Measurements from ENCODE around the gene SSPN.

SSPN gene

DNA sequence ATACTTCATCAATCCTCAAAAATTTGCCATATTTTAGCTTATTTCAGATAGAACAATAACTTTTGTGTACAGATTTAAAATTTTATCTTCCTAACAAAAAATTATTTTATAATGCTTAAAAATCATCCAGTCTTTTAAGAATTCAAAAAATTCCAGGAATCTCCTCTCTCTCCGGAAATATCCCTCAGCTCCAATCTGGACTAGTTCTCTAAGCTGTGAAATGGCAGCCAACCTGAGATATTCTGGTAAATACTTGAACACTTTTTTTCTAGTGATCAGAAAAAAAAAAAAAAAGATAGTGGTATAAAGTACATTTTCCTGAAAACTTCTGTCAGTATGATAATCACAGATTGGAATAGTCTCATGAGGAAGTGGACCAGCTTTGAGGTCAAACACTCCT is 57.6 kb downstream of the SSPN start:
- DNase-seq (ENCODE audit: extremely low spot score, insufficient read length, low read depth) (no peak), FAIRE-seq (no peak)

DNA sequence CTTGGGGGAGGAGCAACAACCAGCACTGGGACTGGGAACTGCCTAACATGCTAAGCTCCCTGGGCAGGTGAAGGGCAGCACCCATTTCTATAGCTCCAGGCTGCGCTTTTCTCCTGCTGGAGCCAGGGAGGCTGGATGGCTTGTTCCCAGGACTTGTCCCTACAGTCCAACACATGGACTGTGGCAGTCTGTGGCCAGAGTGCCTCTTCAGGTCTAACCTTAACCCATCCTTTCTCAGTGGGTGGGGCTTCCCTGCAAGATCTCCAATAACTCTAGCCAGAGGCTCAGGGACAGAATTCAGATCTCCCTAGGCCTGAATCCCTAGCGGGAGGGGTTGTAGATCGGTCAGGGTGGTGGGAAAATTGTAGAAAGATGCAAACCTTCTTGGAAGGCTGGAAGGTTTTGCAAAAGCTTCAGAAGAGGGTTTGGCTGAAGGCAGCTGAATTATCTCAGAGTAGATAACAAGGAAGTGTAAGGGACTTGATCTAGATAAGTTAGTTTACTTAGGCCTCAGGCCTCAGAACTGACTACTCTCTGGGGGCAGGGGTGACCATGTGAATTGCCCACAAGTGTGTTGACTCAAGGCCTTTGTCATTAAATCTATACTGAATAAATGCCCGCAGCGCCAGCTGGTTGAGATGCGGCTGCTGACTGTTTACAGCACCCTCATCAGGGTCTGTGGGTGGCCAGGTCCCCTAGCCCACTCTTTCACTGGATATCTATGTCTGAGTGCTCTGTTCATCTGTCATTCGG is 60.7 kb downstream of the SSPN start:
- no peak for DNase-seq (ENCODE audit: extremely low spot score, insufficient read length, low read depth)
- no peak for FAIRE-seq

DNA sequence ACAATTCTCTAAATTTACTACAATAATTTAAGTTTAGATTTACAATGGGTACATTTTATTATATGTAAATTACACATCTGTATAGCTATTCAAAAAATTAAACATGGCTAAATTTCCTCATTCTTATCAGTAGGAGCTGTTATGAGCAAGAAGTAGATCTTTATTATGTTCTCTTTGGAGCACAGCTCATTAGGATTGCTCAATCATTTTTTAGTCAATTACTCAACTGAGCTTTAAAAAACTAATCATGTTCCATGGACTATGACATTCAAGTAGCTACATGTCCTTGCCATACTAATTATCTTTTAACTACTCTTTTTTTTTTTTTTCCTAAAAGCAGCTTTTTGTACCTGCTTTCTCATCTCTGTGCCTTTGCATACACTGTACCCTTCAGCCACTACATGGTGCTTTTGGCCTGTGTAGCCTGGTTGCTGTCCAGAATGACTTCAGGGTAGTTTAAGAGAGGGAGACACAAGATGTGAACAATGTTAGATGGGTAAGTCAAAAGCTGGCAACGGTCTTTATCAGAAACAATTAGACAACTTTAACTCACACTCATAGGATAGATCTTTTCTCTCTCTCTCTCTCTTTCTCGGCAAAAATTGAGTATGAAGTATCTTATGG is 69.0 kb downstream of the SSPN start:
- DNase-seq (ENCODE audit: extremely low spot score, insufficient read length, low read depth) (no peak), FAIRE-seq (no peak)

DNA sequence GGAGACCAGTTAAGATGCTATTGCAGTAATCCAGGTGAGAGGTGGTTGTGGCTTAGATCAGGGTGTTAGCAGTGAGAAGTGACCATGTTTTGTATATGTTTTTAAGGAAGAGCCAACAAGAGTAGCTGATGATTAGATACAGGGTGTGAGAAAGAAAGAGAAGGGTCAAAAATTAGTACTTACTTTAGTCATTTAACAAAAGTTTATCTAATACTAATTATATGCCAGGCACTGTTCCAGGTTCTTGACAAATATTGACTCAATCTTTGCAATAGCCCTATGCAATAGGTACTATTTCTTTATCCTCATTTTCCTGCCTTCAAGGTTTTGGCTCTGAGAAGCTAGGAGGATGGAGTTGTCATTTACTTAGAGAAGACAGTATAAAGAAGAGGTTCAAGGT is 70.2 kb downstream of the SSPN start:
- DNase-seq (ENCODE audit: extremely low spot score, insufficient read length, low read depth): no peak

DNA sequence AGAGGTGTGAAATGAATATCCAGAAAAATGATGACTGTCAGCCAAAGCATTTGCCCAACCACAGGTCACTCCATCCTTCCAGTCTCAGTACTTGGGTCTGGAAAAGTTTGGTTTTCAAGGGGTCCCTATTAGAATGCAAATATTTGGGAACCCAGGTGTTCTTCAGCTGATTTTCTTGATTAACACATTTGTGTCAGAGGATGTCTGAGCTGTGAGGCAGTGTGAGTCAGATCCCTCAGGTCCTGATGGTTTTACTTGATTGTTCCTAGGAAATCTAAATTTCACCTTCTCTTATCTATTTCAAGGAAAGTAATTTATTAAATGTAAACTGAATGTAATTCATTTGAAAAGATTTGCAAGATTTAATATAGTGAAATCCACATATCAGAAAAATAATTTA is 71.5 kb downstream of the SSPN start:
- FAIRE-seq (no peak), DNase-seq (ENCODE audit: extremely low spot score, insufficient read length, low read depth) (no peak)

More for the DNA sequence above, 70.2 kb downstream of the SSPN start:
- no peak for FAIRE-seq

DNA sequence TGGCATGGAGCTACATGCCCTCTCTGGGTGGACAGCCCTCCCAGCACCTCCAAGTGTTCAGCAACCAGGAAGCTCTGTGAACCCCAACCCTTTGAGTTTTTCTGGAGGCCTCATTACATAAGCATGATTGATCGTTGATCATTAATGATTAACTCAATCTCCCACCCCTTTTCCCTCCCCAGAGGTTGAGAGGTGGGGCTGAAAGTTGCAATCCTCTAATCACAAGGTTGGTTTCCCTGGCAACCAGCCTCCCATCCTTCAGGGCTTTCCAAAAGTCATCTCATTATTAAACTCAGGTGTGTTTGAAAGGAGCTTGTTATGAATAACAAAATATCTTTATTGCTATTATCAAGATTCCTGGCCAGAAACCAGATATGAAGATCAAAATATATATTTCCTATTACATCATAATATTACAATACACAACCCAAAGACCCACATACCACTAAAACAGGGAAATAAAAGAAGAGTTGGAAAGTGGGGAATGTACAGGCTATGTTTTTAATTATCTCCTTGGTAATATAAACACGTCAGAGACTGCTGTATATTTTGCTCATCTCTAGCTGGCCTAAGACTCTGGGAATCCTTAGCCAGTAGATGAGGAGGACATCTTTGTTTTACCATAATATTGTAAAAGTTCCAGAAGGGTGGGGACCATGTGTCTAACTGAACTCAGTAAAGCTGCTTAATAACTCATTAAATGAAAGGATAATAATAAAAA is 73.6 kb downstream of the SSPN start:
- no peak for FAIRE-seq

DNA sequence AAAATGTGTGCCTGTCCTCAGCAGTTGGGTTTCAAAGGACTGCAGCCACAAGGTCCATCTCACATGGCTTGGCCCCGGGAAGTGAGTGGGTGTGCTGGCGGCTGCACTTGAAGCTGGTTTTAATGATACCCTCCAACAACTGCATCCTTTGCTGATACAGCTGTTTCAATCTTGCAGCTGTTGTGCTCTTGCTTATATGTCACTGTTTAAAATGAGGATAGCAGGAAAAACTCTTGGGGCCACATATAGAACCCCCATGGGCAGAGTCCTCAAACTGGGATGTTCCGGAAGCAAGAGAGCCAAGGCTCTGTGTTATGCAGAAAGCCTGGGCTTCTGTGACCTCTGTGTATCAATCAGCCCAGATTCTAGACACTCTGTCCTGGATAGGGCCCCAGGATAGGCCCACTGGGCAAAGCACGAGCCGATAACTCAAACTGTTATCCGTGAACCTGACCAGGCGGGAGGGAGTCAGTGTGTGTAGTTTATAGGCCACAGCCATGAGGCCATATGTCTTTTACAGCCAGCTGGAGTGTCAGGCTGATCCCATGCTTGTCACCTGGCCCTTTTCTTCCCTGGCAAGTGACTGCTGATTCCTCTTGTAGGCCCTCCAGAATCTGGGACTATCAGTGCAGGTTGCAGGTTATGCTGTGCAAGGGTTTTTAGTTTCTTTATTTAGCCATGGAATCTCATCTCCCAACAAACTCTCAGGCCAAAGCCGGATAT is 74.3 kb downstream of the SSPN start:
- FAIRE-seq: no peak
- DNase-seq (ENCODE audit: extremely low spot score, insufficient read length, low read depth): no peak

More for the DNA sequence above, 73.6 kb downstream of the SSPN start:
- DNase-seq (ENCODE audit: extremely low spot score, insufficient read length, low read depth): no peak

DNA sequence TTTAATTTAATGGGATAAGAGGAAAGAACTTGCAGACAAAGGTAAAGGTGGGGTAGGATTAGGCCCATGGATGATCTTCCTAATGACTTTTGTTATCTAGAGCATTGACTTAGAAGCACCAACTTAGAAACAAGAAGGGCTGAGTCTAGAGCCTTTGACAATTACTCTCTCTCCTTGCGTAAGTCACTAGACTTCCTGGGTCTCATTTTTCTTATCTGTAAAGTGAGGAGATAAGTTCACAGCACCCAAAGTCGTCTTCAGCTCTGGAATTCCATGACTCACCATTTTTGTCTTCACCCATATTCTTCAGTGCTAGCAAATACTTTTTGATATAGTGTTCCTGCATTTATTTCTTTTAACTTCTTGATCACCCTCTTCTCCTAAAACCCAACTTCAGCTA is 75.7 kb downstream of the SSPN start:
- DNase-seq (ENCODE audit: extremely low spot score, insufficient read length, low read depth) (no peak), FAIRE-seq (no peak)

DNA sequence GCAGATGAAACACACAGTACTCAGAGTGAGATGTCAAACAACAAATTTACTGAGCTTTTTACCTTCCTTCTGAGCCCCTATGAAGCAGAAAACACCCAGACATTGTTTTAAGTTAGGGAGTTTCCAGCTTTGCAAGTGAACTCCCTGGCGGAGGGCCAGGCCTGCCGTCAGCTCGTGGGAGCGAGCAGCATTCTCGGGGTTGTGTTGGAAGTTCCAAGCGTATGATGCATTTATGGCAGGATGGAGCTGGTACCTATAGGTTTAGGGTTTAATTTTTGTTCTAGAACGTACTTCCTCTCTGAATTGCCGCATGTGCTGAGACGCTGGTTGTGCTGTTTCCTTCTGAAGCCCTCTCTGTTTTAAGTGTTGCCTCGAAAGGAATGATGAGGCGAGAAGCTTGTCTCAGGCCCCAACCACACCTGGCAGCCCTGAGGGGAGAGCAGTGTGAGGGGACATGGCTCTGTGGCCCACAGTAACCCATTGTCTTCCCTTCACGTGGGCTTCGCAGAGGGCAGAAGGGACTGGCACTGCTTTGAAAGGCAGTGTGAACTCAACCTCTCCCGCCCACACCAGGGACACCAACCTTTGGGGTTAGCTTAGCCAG is 76.6 kb downstream of the SSPN start:
- no peak for DNase-seq (ENCODE audit: extremely low spot score, insufficient read length, low read depth)
- FAIRE-seq: peak; percentile 63

DNA sequence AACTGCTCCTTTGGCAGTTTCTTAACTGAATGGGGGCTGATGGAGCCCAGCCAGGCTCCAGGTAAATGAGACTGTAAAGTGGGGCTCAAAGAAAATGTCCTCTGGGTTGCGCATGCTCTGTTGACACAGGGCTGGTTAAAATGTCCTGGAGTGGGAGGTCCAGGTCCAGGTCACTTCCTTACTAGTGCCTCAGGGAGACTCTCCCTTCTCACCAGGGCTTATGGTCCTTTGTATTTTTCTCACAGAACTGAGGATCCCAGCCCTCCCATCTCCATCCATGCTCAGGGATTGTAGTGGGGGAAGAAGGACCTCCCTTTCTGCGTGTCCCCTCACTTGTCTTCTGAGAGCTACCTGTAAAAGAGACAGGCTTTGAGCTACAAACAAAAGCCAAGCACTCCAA is 77.5 kb downstream of the SSPN start:
- FAIRE-seq: no peak
- DNase-seq (ENCODE audit: extremely low spot score, insufficient read length, low read depth): no peak

DNA sequence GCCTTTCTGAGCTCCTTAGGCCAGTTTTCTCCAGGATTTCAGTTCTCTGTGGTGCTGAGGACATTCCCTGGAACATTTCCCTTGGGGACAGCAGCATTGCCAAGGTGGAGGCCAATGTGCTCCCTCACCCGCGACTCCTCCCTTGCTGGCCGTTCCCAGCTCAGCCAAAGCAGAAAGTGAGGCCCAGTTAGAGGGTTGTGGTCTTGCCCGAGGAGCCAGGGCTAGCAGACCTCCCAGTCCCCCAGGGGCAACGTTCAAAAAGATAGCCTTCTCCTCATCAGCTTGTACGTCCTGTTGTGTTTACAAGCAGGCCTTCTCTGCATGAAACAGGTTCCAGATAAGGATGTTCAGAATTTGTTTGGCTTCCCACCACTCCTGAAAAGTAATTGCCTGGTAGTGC is 78.4 kb downstream of the SSPN start:
- no peak for FAIRE-seq
- DNase-seq (ENCODE audit: extremely low spot score, insufficient read length, low read depth): no peak

DNA sequence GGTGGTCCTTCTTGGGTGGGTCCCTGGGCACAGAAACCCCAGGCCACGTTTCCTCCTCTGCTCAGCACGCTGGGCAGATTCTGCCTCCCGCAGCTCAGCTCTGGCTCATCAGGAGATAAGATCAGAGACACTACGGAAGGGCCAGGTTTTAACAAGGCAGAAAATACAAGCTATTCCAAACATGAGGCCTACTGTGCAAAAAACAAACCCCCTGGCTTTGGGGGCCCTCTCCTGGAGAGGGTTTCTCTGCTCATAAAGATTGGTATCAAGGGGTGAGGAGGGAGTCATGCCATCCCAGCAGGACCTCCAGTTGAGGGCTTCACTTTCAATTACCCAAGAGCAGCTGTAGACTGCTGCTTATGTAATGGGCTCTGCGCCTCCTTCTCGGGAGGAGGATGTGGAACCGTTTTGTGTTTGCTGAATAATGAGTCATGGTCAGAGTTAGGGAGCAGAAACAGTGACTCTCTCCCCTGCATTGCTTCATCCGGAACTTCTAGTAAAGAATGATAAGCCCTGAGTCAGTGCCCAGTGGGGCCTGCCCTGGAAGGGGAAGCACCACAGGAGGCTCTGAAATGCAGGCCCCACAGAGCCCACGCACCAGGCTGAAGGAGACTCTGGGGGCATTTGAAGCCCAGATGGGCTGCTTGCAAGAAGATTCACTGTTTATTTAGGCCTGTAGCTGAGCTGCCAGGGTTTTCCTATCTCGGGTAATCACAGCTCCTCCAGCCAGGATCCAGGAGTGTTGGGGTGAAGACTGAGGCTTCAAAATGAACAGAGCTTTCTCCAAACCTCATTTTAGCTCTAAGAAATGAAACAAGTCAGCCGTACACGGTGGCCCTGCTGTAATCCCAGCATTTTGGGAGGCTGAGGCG is 79.3 kb downstream of the SSPN start:
- DNase-seq (ENCODE audit: extremely low spot score, insufficient read length, low read depth) (peak; percentile 51), FAIRE-seq (peak; percentile 91)

DNA sequence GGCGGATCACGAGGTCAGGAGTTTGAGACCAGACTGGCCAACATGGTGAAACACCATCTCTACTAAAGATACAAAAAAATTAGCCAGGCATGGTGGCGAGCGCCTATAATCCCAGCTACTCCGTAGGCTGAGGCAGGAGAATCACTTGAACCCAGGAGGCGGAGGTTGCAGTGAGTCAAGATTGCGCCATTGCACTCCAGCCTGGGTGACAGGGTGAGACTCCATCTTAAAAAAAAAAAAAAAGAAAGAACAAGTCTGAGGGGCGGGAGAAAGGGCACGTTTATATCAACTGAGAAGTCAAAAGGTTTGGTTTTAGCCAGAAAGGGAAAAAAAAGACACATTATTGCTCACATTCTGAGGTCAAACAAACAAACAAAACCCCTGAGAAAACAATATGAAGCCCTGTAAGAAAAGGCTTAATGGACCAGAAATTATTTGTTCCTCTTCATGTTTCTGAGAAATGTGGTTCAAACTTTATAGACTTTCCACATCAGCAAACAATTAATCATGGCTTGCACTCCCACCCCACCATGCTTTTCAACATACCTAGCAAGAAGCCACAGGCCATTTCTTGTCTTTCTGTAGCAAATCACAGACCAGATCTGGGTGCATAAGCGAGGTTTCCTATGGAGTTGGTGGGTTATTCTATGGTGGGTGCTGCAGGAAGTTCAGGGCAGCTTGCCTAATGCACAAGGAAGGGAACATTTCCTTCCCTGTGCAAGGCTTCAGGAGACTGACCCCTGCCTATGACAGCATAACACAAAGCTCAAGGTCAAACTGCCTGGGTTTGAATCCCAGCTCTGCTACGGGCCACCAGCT is 80.1 kb downstream of the SSPN start:
- DNase-seq (ENCODE audit: extremely low spot score, insufficient read length, low read depth) (no peak), FAIRE-seq (no peak)

DNA sequence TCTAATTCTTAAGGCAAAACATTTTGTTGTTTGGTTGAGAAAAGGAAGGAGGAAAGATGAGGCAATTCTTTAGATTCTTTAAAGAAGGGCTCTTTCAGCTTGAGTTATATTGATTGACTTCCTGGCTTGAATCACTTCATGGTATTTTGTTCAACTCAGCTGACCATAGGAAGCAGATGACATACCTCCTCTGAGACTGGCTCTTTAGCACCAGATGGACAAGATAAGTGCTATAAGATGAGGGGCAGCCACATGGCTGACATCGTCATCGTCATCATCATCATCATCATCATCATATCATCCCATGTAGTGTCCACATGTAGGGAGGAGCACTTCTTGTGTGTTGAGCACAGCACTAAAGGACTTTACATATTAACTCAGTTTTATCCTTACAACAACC is 81.3 kb downstream of the SSPN start:
- DNase-seq (ENCODE audit: extremely low spot score, insufficient read length, low read depth) (no peak), FAIRE-seq (no peak)

DNA sequence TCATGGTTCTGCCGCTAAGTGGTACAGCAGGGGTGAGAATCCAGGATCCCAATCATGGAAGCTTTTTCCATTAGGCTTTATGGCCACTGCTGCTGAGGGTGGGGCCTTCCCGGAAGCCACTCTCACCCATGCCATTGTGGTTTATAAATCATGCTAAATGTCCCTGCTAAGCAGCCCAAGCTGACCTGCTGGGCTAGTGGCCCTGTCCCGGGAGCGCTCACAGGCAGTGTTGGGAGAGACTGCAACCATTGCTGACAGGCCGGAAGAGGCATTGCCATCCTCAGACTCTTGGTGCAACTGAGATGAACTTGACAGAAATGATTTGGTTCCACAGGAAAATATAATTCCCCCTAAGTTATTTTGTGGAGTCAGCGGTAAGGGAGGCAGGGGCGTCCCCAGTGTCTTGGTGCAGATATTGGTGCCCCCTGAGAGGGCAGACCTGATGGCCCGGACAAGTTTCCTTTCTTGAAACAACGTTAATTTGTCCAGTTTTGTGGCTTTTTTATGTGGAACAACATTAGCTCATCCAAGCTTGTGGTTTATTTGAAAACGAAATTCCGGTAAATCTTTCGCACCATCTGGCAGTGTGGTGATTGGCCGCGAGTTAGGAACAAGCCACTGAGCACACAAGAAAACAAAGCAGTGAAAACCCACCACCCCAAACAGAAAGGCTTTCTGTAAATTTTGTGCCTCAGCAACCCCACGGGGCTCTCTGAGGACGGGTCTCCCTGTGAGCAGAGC is 82.3 kb downstream of the SSPN start:
- FAIRE-seq (no peak), DNase-seq (ENCODE audit: extremely low spot score, insufficient read length, low read depth) (no peak)

DNA sequence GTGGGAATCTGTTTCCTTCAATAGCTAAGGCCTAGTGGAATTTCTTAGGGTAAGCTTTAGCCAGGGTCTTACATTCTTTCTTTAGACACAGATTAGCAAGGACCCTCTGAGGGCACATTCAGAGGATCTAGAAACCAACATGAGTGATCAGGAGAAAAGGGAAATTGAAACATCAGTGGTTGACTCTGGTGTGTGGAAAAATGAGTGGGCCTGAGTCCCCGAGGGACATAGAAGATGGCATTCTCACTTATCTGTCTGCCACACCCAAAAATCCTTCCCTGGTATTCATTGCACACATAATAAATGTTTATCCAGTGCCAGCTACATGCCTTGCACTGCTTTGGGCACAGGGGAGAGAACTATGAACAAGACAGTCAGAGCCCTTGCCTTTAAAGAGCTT is 82.9 kb downstream of the SSPN start:
- DNase-seq (ENCODE audit: extremely low spot score, insufficient read length, low read depth) (no peak), FAIRE-seq (no peak)

DNA sequence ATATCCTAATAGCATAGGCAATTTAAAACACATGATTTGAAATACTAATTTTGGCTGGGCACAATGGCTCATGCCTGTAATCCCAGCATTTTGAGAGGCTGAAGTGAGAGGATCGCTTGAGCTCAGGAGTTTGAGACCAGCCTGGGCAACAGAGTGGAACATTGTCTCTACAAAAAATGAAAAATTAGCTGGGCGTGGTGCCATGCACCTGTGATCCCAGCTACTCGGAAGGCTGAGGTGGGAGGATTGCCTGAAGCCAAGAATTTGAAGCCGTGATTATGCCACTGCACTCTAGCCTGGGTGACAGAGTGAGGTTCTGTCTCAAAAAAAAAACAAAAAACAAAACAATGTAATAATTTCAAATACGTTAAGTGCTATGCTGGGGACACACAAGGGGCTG is 83.3 kb downstream of the SSPN start:
- FAIRE-seq (no peak), DNase-seq (ENCODE audit: extremely low spot score, insufficient read length, low read depth) (no peak)

DNA sequence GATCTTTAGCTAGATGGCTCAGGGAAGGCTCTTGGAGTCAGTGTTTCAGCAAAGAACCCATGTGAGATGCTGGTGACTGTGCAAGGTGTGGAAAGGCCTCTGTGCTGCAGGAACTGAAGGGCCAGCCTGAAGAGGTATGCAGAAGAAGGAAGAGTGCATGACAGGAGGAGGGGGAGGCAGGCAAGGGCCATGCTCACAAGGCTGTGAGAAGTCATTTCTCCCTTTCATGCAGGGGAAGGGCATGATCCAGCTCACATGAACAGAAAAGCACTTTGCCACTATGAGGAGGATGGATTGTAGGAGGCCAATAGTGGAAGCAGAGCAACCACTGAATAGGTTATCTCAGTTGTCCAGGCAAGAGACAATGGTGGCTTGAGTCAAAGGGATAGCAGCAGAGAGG is 83.7 kb downstream of the SSPN start:
- FAIRE-seq (no peak), DNase-seq (ENCODE audit: extremely low spot score, insufficient read length, low read depth) (no peak)

Measured in GM18507 (cell line).